B cell (primary cell): ENCODE measurements around the gene USP34. TPM values are rescaled to one million over a fixed set of nuclear protein-coding genes. Genes with fewer than 3 reads are reported as not detected.

Source experiments
- ATAC-seq: fragments of 200-7000 bp; cut with Tn5 transposase; one replicate; pipeline ENCODE4 v1.10.0; 2021; ENCODE audit warnings: low read depth, mild to moderate bottlenecking, moderate number of reproducible peaks, moderate library complexity
- CTCF ChIA-PET: fragments of 350-600 bp; sonication (Branson Sonifier 250); formaldehyde crosslinking; loops from one replicate; lab custom pipeline; 2021; ENCODE audit warnings: antibody characterized with exemption, inconsistent platforms; lab: Charles Lee
- POLR2A ChIA-PET: fragments of 350-600 bp; sonication (Branson Sonifier 250); formaldehyde crosslinking; loops from one replicate; lab custom pipeline; 2021; ENCODE audit warnings: antibody characterized with exemption; lab: Charles Lee
- DNase-seq: peaks from one replicate; pipeline ENCODE4 v3.0.0; 2013
- H2AFZ ChIP-seq: 2 replicates; pipeline ENCODE4 v1.6.1; 2012; ENCODE audit warnings: mild to moderate bottlenecking, low read depth, low read length; ENCODE audit not compliant: insufficient read depth, poor library complexity, severe bottlenecking
- H3K27ac ChIP-seq, 2 donors: 1 replicate in 1 of 2; 2 replicates in 1 of 2; pipeline ENCODE4 v1.5.1; 2012 to 2013; ENCODE audit warnings: low read length in 2 of 2, mild to moderate bottlenecking in 2 of 2, moderate library complexity in 1 of 2
- H3K27me3 ChIP-seq, 4 experiments: fragments of 200-600 bp in 1 of 4; sonication (generic) in 1 of 4; replicated peaks in 1 of 4; 1 replicate in 2 of 4; 2 replicates in 2 of 4; pipeline versions ENCODE4 v1.6.1 to v1.7.0; 2013 to 2016; ENCODE audit warnings: low read length in 3 of 4, mild to moderate bottlenecking in 2 of 4, mixed read lengths in 1 of 4, moderate library complexity in 1 of 4; ENCODE audit not compliant: insufficient read depth in 4 of 4, control insufficient read depth in 3 of 4; ENCODE audit errors: control extremely low read depth in 1 of 4
- H3K36me3 ChIP-seq, 2 experiments: replicated peaks in 1 of 2; 1 replicate in 1 of 2; 2 replicates in 1 of 2; pipeline versions ENCODE4 v1.6.1 to v1.7.1; 2013; ENCODE audit warnings: low read length in 1 of 2; ENCODE audit not compliant: insufficient read depth in 2 of 2, control insufficient read depth in 1 of 2; ENCODE audit errors: control extremely low read depth in 1 of 2, extremely low read depth in 1 of 2
- H3K4me1 ChIP-seq, 2 donors: fragments of 200-600 bp in 1 of 2; sonication (generic) in 1 of 2; 1 replicate in 1 of 2; 2 replicates in 1 of 2; pipeline versions ENCODE4 v1.5.1 to v1.6.1; 2013 to 2017; ENCODE audit warnings: low read length in 2 of 2; ENCODE audit not compliant: control insufficient read depth in 2 of 2, insufficient read depth in 2 of 2
- H3K4me2 ChIP-seq: replicated peaks from 2 replicates; pipeline ENCODE3; 2012; ENCODE audit warnings: mild to moderate bottlenecking, low read depth, low read length; ENCODE audit not compliant: poor library complexity, severe bottlenecking
- H3K4me3 ChIP-seq, 5 experiments: fragments of 200-600 bp in 1 of 5; sonication (generic) in 1 of 5; 1 replicate in 3 of 5; 2 replicates in 2 of 5; pipeline versions ENCODE4 v1.5.1 to v1.7.0; 2011 to 2016; ENCODE audit warnings: low read length in 4 of 5, mild to moderate bottlenecking in 4 of 5, low read depth in 2 of 5, control low read depth in 1 of 5, moderate library complexity in 1 of 5; ENCODE audit not compliant: insufficient read depth in 1 of 5; ENCODE audit errors: control extremely low read depth in 1 of 5, extremely low read depth in 1 of 5
- H3K79me2 ChIP-seq: fragments of 200-600 bp; sonication (generic); one replicate; pipeline ENCODE4 v1.6.0; 2016; ENCODE audit warnings: low read length; ENCODE audit not compliant: control insufficient read depth, insufficient read depth
- H3K9ac ChIP-seq: fragments of 200-600 bp; sonication (generic); 2 replicates; pipeline ENCODE4 v1.6.1; 2017; ENCODE audit warnings: mild to moderate bottlenecking, low read length, moderate library complexity
- H3K9me3 ChIP-seq, 3 donors: one replicate each; pipeline versions ENCODE4 v1.6.1 to v1.7.1; 2013; ENCODE audit warnings: low read length in 2 of 3; ENCODE audit not compliant: control insufficient read depth in 2 of 3, insufficient read depth in 1 of 3; ENCODE audit errors: control extremely low read depth in 1 of 3
- H4K20me1 ChIP-seq: 2 replicates; pipeline ENCODE4 v1.6.0; 2012; ENCODE audit warnings: mild to moderate bottlenecking, low read length; ENCODE audit not compliant: insufficient read depth, control insufficient read depth, poor library complexity, severe bottlenecking
- H3K27ac Mint-ChIP-seq: one replicate; pipeline ENCODE4 v1.8.0; 2021; ENCODE audit warnings: mixed read lengths
- H3K27me3 Mint-ChIP-seq: one replicate; pipeline ENCODE4 v1.8.0; 2021; ENCODE audit warnings: mixed read lengths
- H3K4me1 Mint-ChIP-seq: one replicate; pipeline ENCODE4 v1.8.0; 2021; ENCODE audit warnings: mixed read lengths
- H3K4me3 Mint-ChIP-seq: one replicate; pipeline ENCODE4 v1.8.0; 2021; ENCODE audit warnings: mixed read lengths
- H3K9me3 Mint-ChIP-seq: one replicate; pipeline ENCODE4 v1.8.0; 2022; ENCODE audit warnings: mixed read lengths; ENCODE audit not compliant: insufficient read depth
- EZH2 ChIP-seq: IDR thresholded peaks from 2 replicates; pipeline ENCODE4 v1.6.1; 2012; ENCODE audit warnings: borderline replicate concordance, low read depth, mild to moderate bottlenecking, moderate library complexity, low read length; ENCODE audit not compliant: insufficient read depth, poor library complexity, severe bottlenecking
- WGBS: methylation state at CpG from one replicate; pipeline ENCODE4 v1.1.5; 2013; ENCODE audit warnings: missing lambda C conversion rate; ENCODE audit not compliant: insufficient coverage; 5-methylcytosine and 5-hydroxymethylcytosine counted together
- intact Hi-C: fragments of 100-400 bp; cut with micrococcal nuclease; formaldehyde crosslinking; loops from one replicate; pipeline ENCODE4 v1.10.0; 2022
- polyA plus RNA-seq: library from polyadenylated mRNA; depleted of rRNA; stranded (reverse); fragments of >200 nt; gene quantifications from 2 replicates; pipeline ENCODE4 v1.2.3, GENCODE V29; 2012
- total RNA-seq, 2 donors: library from RNA; stranded (reverse); fragments of 120-200 nt in 1 of 2; gene quantifications; 1 replicate in 1 of 2; 2 replicates in 1 of 2; pipeline versions ENCODE4 v1.2.3 to v1.2.4, GENCODE V29; 2013 to 2022
- TF ChIP-seq, protein P1 (sequence below): fragments of 200-600 bp; IDR thresholded peaks from one replicate; pipeline ENCODE4 v1.8.0; 2022; ENCODE audit warnings: antibody characterized with exemption, mild to moderate bottlenecking

The USP34 gene
- total and polyA plus RNA-seq, 2 donors (not counting 1 experiment from before 2014, with no cell fraction given): 70.3 to 311 TPM

DNA sequence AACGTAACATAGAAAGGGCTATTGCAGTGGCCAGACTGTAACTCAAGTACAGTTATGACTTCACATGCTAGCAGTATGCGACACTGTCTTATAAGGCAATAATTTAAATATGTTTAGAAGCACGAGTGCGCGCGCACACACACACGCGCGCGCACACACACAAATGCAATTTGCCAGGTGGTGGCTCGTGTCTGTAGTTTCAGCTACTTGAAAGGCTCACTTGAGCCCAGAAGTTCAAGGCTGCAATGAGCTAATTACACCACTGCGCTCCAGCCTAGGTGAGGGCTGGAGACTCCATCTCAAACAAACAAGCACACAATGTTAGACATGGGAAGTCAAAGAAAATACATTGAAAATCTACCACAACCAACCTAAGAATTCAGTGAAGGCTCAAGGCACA is 103.7 kb downstream of the USP34 start:
- no peaks in the 10 kb centered on the region for H3K27me3 ChIP-seq
- H3K4me2 ChIP-seq: no peak overlapping the region
- H3K36me3 ChIP-seq: peaks cover 33 to 58% of the 10 kb centered on the region in 2 experiments
- no peak for TF ChIP-seq EZH2
- TF ChIP-seq, protein P1, sequence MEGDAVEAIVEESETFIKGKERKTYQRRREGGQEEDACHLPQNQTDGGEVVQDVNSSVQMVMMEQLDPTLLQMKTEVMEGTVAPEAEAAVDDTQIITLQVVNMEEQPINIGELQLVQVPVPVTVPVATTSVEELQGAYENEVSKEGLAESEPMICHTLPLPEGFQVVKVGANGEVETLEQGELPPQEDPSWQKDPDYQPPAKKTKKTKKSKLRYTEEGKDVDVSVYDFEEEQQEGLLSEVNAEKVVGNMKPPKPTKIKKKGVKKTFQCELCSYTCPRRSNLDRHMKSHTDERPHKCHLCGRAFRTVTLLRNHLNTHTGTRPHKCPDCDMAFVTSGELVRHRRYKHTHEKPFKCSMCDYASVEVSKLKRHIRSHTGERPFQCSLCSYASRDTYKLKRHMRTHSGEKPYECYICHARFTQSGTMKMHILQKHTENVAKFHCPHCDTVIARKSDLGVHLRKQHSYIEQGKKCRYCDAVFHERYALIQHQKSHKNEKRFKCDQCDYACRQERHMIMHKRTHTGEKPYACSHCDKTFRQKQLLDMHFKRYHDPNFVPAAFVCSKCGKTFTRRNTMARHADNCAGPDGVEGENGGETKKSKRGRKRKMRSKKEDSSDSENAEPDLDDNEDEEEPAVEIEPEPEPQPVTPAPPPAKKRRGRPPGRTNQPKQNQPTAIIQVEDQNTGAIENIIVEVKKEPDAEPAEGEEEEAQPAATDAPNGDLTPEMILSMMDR: no peak
- peaks cover 10% of the 10 kb centered on the region for H4K20me1 ChIP-seq
- Mint-ChIP-seq H3K4me1 (peaks cover 30% of the 10 kb centered on the region), H3K27ac (no peak overlapping the region), H3K9me3 (no peaks in the 10 kb centered on the region), H3K27me3 (no peaks in the 10 kb centered on the region), H3K4me3 (no peak overlapping the region)
- H2AFZ ChIP-seq: no peak overlapping the region
- ChIA-PET CTCF (no interaction called here), POLR2A (no interaction called here)
- peaks cover 4% of the 10 kb centered on the region in 2 donors for H3K4me1 ChIP-seq
- no peak for ATAC-seq
- no peak for DNase-seq
- H3K27ac ChIP-seq: no peak overlapping the region
- WGBS: 86% methylated on average over 9 of the region's 12 CpGs
- peaks cover 0 to 3% (median 0%) of the 10 kb centered on the region in 3 donors for H3K9me3 ChIP-seq
- H3K4me3 ChIP-seq: no peak overlapping the region
- H3K79me2 ChIP-seq: peaks cover 28% of the 10 kb centered on the region
- H3K9ac ChIP-seq: no peak overlapping the region
- intact Hi-C loops: no loop called here

DNA sequence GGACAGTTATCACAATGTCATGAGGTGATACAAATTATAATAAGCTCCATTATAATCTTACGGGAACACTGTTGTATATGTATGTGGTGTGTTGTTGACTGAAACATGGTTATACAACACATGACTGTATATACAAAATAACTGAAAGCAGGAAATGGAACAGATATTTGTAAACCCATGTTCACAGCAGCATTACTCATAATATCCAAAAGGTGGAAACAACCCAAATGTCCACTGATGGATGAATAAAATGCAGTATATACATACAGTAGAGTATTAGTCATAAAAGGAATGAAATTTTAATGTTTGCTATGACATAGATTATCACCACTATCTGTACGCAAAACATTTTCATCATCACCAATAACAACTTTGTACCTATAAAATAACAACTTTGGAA is 107.3 kb downstream of the USP34 start:
- Histone ChIP-seq H3K9me3 (peaks cover 0 to 3% (median 0%) of the 10 kb centered on the region in 3 donors), H2AFZ (no peak overlapping the region), H3K27ac (no peak overlapping the region), H3K27me3 (no peaks in the 10 kb centered on the region), H3K36me3 (peaks cover 27 to 37% of the 10 kb centered on the region in 2 experiments), H3K79me2 (peaks cover 47% of the 10 kb centered on the region), H3K4me2 (no peak overlapping the region), H3K4me1 (peaks cover 0 to 2% of the 10 kb centered on the region in 2 donors), H4K20me1 (peaks cover 20% of the 10 kb centered on the region), H3K4me3 (no peak overlapping the region), H3K9ac (no peak overlapping the region)
- no peak for TF ChIP-seq EZH2
- TF ChIP-seq, protein P1: no peak
- no peaks in the 10 kb centered on the region for H3K9me3 Mint-ChIP-seq
- no peak for ATAC-seq
- ChIA-PET POLR2A (no interaction called here), CTCF (no interaction called here)
- intact Hi-C loops: no loop called here
- WGBS: no CpG with 5 or more reads among the region's 2 CpGs
- no peak for DNase-seq
- H3K4me1 Mint-ChIP-seq: peaks cover 26% of the 10 kb centered on the region
- no peaks in the 10 kb centered on the region for H3K27me3 Mint-ChIP-seq
- no peak overlapping the region for H3K27ac Mint-ChIP-seq
- H3K4me3 Mint-ChIP-seq: no peak overlapping the region
